ENCODE data around the gene BACE2.
"Not testable (repeated sequence)": the region's sequence is repeated elsewhere in the genome, so short reads cannot be mapped to it uniquely, and the experiment has no call there.

Gene BACE2

GRCh38 chr21:41240040-41240439 lies 72.1 kb downstream of the BACE2 start:
- DNase-seq (ENCODE audit: low read depth, low spot score) = no peak

GRCh38 chr21:41241341-41241740 lies 73.4 kb downstream of the BACE2 start:
- DNase-seq (ENCODE audit: low read depth, low spot score) = no peak

- DNase-seq (ENCODE audit: low read depth, low spot score) = no peak
These were observed 74.4 kb downstream of the BACE2 start for GRCh38 chr21:41242238-41242829.

- DNase-seq (ENCODE audit: low read depth, low spot score) = no peak
These were observed 75.1 kb downstream of the BACE2 start for GRCh38 chr21:41243107-41243506.

GRCh38 chr21:41244266-41244880 lies 76.4 kb downstream of the BACE2 start:
- DNase-seq (ENCODE audit: low read depth, low spot score) = not testable (repeated sequence)

GRCh38 chr21:41245509-41246135 lies 77.7 kb downstream of the BACE2 start:
- no peak for DNase-seq (ENCODE audit: low read depth, low spot score)

DNA sequence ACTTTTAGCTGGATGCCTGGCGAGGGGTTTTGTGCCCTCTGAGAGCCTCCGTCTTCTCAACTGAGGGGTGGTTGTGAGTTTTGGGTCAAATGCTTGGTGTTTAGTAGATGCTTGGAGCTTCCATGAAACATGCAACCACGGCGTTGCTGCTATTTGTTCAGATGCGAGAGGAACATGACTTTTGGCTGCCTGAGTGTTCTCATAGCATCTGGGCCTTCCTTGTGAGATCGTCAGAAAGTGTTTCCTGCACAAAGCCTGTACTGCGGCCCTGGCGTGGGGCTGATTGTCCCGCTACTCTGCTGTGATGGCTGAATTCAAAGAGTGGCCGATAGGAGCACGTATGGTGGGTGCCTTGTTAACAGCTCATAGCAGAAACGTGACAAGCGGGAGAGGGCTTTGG lies 78.8 kb downstream of the BACE2 start:
- DNase-seq (ENCODE audit: low read depth, low spot score) = no peak

DNA sequence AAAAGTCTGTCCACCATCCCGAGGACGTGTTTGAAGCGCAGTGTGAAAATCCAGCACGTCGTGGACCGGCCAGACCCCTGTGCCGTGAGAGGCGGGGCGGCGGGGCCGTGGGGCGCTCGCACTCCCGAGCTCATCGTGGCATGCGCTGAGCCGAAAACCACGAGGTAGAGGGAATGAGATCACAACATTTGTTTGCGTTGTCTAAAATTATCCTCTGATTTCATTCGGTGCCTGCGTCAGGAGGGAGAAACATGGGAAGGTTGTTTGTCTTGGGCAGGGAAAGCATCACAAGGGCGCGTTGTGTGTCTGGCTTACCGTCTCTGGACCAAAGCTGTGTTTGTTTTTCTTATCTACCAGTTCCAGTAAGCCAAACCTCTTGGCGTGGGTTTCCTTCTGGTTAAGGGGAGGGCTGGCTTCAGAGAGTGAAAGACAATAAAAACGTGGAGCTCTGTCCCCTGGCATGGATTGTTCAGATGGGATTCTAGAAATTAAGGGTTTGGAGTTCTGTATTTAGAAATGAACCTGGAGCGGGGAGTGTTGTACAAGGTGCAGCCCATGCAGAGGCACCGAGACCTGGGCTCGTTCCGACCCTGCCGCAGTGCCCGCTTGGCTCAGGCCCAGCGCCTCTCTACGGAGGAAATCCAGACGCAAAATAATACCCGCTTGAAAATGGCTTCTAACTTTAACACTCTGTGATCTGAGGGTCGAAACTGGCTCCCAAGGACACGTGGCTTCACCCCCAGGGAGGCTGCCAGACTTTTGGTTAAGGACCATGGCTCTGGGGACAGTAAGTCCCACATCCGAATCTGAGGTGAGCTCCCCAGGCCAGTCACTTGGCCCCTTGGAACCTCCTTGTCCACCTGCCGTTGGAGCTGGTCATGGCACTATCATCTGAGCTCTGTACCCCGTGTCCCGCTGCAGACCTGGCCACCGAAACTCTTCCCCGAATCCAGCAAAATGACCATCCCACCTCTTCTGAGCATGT lies 79.9 kb downstream of the BACE2 start:
- DNase-seq (ENCODE audit: low read depth, low spot score) = no peak

DNA sequence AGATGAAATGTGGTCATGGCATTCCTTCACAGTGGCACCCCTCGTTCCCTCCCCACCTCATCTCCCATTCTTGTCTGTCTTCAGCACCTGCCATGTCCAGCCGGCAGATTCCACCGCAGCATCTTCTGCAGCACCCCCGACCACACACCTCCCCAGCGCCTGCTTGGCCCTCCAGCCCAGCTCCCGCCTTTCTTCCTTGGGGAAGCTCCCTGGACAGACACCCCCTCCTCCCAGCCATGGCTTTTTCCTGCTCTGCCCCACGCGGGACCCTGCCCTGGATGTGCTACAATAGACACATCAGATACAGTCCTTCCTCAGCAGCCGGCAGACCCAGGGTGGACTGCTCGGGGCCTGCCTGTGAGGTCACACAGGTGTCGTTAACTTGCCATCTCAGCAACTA lies 81.5 kb downstream of the BACE2 start:
- no peak for DNase-seq (ENCODE audit: low read depth, low spot score)

- DNase-seq (ENCODE audit: low read depth, low spot score) = no peak
These were observed 82.6 kb downstream of the BACE2 start for GRCh38 chr21:41250519-41250918.

DNA sequence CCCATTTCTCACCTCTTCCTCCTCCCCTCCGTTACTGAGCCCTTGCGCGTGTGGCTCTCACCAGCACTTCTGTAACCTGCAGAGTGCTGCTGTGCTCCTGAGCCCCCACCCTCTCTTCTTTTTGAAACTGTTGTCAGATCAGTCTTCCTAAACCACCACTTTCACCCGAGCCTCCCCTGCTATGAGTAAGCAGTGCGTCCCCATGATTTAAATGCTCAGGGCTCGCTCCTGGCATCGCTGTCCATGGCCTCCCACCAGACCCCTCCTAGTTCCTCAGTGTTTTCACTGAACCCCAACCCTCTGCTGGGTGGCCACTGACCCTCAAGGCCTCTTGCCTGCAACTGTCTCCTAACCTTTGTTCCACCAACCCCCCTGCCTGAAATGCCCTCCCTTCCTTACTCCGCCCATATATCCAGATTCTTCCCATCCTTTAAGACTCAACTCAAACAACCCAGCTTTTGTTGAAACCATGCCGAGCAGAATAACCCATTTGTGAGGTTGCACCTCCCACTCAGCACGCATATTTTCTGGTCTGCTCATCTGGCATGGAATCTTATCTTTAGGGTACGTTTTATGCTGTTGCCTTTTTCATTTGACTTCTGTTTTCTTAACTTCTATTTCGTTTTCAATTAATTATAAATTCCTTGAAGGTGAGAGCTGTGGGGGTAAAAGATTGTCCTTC lies 84.1 kb downstream of the BACE2 start:
- DNase-seq (ENCODE audit: low read depth, low spot score) = no peak

GRCh38 chr21:41254090-41254700 lies 86.2 kb downstream of the BACE2 start:
- DNase-seq (ENCODE audit: low read depth, low spot score) = no peak

DNA sequence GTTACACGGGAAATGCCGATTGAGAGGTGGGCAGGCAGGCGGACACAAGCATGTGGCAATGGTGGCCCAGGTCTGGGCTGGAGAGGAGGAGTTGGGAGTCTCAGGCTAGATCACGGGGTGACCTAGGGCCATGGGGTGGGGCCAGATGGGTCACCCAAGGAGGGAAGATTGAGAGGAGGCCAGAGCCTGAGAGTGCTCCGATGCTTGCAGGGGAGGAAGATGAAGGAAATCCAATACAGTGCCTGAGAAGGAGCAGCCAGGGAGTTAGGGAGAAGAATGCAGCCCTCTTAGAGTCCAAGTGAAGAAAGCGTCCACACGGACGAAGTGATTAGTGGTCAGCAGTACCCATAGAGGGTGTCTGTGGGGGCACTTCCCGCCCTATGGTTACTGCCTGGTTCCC lies 87.2 kb downstream of the BACE2 start:
- DNase-seq (ENCODE audit: low read depth, low spot score) = no peak

DNA sequence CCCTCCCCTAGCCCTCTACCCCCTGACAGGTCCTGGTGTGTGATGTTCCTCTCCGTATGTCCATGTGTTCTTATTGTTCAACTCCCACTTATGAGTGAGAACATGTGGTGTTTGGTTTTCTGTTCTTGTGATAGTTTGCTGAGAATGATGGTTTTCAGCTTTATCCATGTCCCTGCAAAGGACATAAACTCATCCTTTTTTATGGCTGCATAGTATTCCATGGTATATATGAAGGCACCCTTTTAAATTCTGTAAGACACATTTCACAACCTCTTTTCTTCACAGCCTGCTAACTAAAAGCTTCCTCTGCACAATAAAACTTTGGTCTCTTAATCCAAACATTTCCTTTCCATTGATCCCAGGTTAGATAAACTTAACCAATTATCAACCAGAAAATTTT lies 88.3 kb downstream of the BACE2 start:
- not testable (repeated sequence) for DNase-seq (ENCODE audit: low read depth, low spot score)

DNA sequence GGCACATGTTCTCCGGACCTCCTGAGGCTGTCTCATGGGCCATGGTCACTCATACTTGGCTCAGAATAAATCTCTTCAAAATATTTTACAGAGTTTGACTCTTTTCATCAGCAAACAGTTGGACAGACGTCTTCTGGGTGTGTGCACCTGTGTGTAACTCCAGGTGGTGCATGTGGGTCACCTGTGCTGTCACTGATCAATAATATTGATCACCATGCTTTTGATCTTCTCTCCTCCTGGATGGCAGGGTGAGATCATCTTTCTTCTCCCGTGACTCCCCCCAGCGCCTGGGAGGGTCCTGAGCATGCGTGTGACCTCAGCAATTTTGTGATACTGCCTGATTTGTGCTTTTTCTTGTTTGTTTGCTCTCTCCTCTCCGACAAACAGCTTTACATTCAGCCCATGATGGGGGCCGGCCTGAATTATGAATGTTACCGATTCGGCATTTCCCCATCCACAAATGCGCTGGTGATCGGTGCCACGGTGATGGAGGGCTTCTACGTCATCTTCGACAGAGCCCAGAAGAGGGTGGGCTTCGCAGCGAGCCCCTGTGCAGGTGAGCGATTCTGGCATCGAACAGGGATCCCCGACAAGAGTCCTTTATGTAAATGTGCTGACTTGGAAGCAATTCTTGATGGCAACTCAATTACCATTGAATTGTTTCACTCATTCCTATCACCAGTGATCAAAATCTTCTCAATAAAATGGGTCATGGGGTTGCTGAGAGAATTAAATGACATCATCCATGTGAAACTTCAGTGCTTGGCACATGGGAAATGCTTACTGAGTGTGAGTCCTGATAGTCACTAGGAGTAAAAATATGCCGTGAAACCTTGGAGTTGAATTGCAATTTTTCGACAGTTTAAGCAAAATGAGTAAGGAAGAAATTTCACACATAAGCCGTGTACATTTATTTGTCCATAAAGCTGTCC lies 89.1 kb downstream of the BACE2 start:
- DNase-seq (ENCODE audit: low read depth, low spot score) = no peak

GRCh38 chr21:41258617-41259016 lies 90.7 kb downstream of the BACE2 start:
- no peak for DNase-seq (ENCODE audit: low read depth, low spot score)

- no peak for DNase-seq (ENCODE audit: low read depth, low spot score)
These were observed 92.5 kb downstream of the BACE2 start for GRCh38 chr21:41260428-41260827.

GRCh38 chr21:41267346-41267745 lies 99.4 kb downstream of the BACE2 start:
- no peak for DNase-seq (ENCODE audit: low read depth, low spot score)

DNA sequence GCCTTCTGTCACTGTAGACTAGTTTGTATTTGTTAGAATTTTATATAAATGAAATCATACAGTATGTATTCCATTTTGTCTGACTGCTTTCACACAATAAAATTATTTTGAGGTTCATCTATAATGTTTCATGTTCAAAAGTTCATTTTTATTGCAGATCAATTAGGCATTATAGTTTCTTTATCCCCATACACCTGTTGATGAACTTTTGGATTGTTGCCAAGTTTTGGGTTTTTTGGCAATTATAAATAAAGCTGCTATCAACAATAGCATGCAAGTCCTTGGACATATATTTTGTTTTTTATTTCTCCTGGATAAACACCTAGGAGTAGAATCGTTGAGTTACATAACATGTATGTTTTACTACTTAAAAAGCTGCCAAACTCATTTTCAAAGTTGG lies 101.6 kb downstream of the BACE2 start:
- no peak for DNase-seq (ENCODE audit: low read depth, low spot score)

DNA sequence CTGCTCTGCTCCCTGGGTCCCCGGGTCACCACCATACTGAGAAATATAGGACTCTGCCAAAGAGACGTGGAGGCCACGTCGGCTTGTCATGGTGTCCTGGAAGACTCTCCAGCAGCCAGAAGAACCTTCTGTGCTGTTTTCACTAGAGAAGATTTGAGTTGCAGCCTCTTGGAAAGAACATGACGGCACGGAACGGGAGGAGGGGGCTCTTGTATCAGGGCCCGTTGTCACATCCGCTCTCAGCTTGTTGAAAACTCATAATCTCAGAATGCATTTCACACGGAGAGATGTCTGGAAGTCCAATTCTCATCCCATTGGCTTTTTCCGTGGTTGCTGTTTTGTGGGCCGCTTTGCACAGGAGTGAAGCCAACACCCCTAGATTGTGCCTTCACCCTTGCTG lies 109.2 kb downstream of the BACE2 start:
- DNase-seq (ENCODE audit: low read depth, low spot score) = no peak

Measured in activated CD4-positive, CD25-positive, alpha-beta regulatory T cell treated with anti-CD3 and anti-CD28 coated beads, Interleukin-2, amount 50 U/mL, for 16 hours (primary cell).